Mononuclear cell (primary cell): ENCODE results near the gene PLEKHA6. TPM values are rescaled to one million over a fixed set of nuclear protein-coding genes. Genes with fewer than 3 reads are reported as not detected.

Experiments
- H3K27me3 ChIP-seq: 2 replicates; pipeline ENCODE4 v1.6.0; 2011; ENCODE audit warnings: low read length, control low read depth; ENCODE audit not compliant: insufficient read depth
- H3K4me1 ChIP-seq: 2 replicates; pipeline ENCODE4 v1.5.1; 2011; ENCODE audit warnings: mild to moderate bottlenecking, low read length, control low read depth; ENCODE audit not compliant: insufficient read depth
- H3K4me3 ChIP-seq: 2 replicates; pipeline ENCODE4 v1.5.1; 2011; ENCODE audit warnings: mild to moderate bottlenecking, low read length, moderate library complexity
- H3K9me3 ChIP-seq: 2 replicates; pipeline ENCODE4 v1.5.1; 2011; ENCODE audit warnings: low read depth, mild to moderate bottlenecking, control low read depth, low read length
- total RNA-seq: library from RNA; depleted of rRNA; stranded (reverse); fragments of >200 nt; gene quantifications from one replicate; pipeline ENCODE4 v1.2.3, GENCODE V29; 2012

Gene PLEKHA6
- total RNA-seq, 1 donor: under 0.01 TPM

- no peaks in the 10 kb centered on the region for H3K27me3 ChIP-seq
- no peak overlapping the region for H3K4me3 ChIP-seq
- no peaks in the 10 kb centered on the region for H3K4me1 ChIP-seq
- no peaks in the 10 kb centered on the region for H3K9me3 ChIP-seq
These were observed 52.3 kb downstream of the PLEKHA6 start for GRCh38 chr1:204307334-204307883.

- Histone ChIP-seq H3K4me3 (no peak overlapping the region), H3K4me1 (no peaks in the 10 kb centered on the region), H3K27me3 (no peaks in the 10 kb centered on the region), H3K9me3 (no peaks in the 10 kb centered on the region)
These were observed 53.7 kb downstream of the PLEKHA6 start for GRCh38 chr1:204306076-204306475.

GRCh38 chr1:204304067-204304466 lies 55.7 kb downstream of the PLEKHA6 start:
- no peaks in the 10 kb centered on the region for H3K27me3 ChIP-seq
- no peaks in the 10 kb centered on the region for H3K9me3 ChIP-seq
- no peak overlapping the region for H3K4me3 ChIP-seq
- no peaks in the 10 kb centered on the region for H3K4me1 ChIP-seq

- no peaks in the 10 kb centered on the region for H3K27me3 ChIP-seq
- no peaks in the 10 kb centered on the region for H3K9me3 ChIP-seq
- no peak overlapping the region for H3K4me3 ChIP-seq
- H3K4me1 ChIP-seq: no peaks in the 10 kb centered on the region
These were observed 57.0 kb downstream of the PLEKHA6 start for GRCh38 chr1:204302769-204303168.

GRCh38 chr1:204301171-204301957 lies 58.4 kb downstream of the PLEKHA6 start:
- no peaks in the 10 kb centered on the region for H3K27me3 ChIP-seq
- H3K4me1 ChIP-seq: peaks cover 3% of the 10 kb centered on the region
- H3K4me3 ChIP-seq: no peak overlapping the region
- H3K9me3 ChIP-seq: no peaks in the 10 kb centered on the region

GRCh38 chr1:204299814-204300365 lies 59.8 kb downstream of the PLEKHA6 start:
- H3K4me1 ChIP-seq: peaks cover 8% of the 10 kb centered on the region
- H3K9me3 ChIP-seq: no peaks in the 10 kb centered on the region
- no peaks in the 10 kb centered on the region for H3K27me3 ChIP-seq
- H3K4me3 ChIP-seq: no peak overlapping the region

GRCh38 chr1:204296431-204296988 lies 63.2 kb downstream of the PLEKHA6 start:
- Histone ChIP-seq H3K9me3 (no peaks in the 10 kb centered on the region), H3K4me1 (peaks cover 8% of the 10 kb centered on the region), H3K27me3 (no peaks in the 10 kb centered on the region), H3K4me3 (no peak overlapping the region)

GRCh38 chr1:204295671-204296070 lies 64.1 kb downstream of the PLEKHA6 start:
- Histone ChIP-seq H3K9me3 (no peaks in the 10 kb centered on the region), H3K4me1 (peaks cover 8% of the 10 kb centered on the region), H3K4me3 (no peak overlapping the region), H3K27me3 (peaks cover 3% of the 10 kb centered on the region)

- no peaks in the 10 kb centered on the region for H3K9me3 ChIP-seq
- H3K4me1 ChIP-seq: peaks cover 8% of the 10 kb centered on the region
- H3K27me3 ChIP-seq: peaks cover 3% of the 10 kb centered on the region
- no peak overlapping the region for H3K4me3 ChIP-seq
These were observed 65.4 kb downstream of the PLEKHA6 start for GRCh38 chr1:204294357-204294756.

- H3K27me3 ChIP-seq: peaks cover 3% of the 10 kb centered on the region
- H3K4me1 ChIP-seq: peaks cover 8% of the 10 kb centered on the region
- H3K4me3 ChIP-seq: no peak overlapping the region
- H3K9me3 ChIP-seq: no peaks in the 10 kb centered on the region
These were observed 66.0 kb downstream of the PLEKHA6 start for GRCh38 chr1:204293605-204294337.

GRCh38 chr1:204292740-204293139 lies 67.0 kb downstream of the PLEKHA6 start:
- Histone ChIP-seq H3K27me3 (peaks cover 3% of the 10 kb centered on the region), H3K4me1 (peaks cover 19% of the 10 kb centered on the region), H3K9me3 (no peaks in the 10 kb centered on the region), H3K4me3 (no peak overlapping the region)

- H3K4me3 ChIP-seq: no peak overlapping the region
- no peaks in the 10 kb centered on the region for H3K9me3 ChIP-seq
- H3K4me1 ChIP-seq: peaks cover 36% of the 10 kb centered on the region
- peaks cover 3% of the 10 kb centered on the region for H3K27me3 ChIP-seq
These were observed 70.4 kb downstream of the PLEKHA6 start for GRCh38 chr1:204289280-204289679.

- Histone ChIP-seq H3K4me3 (no peak overlapping the region), H3K4me1 (peaks cover 36% of the 10 kb centered on the region), H3K27me3 (peaks cover 3% of the 10 kb centered on the region), H3K9me3 (no peaks in the 10 kb centered on the region)
These were observed 71.6 kb downstream of the PLEKHA6 start for GRCh38 chr1:204288021-204288588.

GRCh38 chr1:204287466-204287891 lies 72.2 kb downstream of the PLEKHA6 start:
- peaks cover 36% of the 10 kb centered on the region for H3K4me1 ChIP-seq
- peaks cover 3% of the 10 kb centered on the region for H3K27me3 ChIP-seq
- no peak overlapping the region for H3K4me3 ChIP-seq
- H3K9me3 ChIP-seq: no peaks in the 10 kb centered on the region
